Nephron (organoid): ENCODE measurements around the gene SORCS3.

Experiments
- H3K27ac Mint-ChIP-seq, 3 experiments: 2 replicates each; pipeline ENCODE4 v1.8.0; 2020; ENCODE audit warnings: mixed read lengths in 3 of 3, mild to moderate bottlenecking in 2 of 3, moderate library complexity in 1 of 3
- H3K27me3 Mint-ChIP-seq: 2 replicates; pipeline ENCODE4 v1.8.0; 2021; ENCODE audit warnings: low read depth, mild to moderate bottlenecking, moderate library complexity, mixed read lengths
- H3K36me3 Mint-ChIP-seq: 2 replicates; pipeline ENCODE4 v1.8.0; 2020; ENCODE audit warnings: low read depth, mixed read lengths
- H3K4me1 Mint-ChIP-seq: 2 replicates; pipeline ENCODE4 v1.8.0; 2020; ENCODE audit warnings: mixed read lengths
- H3K4me3 Mint-ChIP-seq, 3 experiments: 2 replicates each; pipeline ENCODE4 v1.8.0; 2020; ENCODE audit warnings: mild to moderate bottlenecking in 3 of 3, mixed read lengths in 3 of 3, moderate library complexity in 2 of 3
- H3K9me3 Mint-ChIP-seq: 2 replicates; pipeline ENCODE4 v1.8.0; 2020; ENCODE audit warnings: mixed read lengths
- TF ChIP-seq, protein P1 (sequence below), 3 experiments: fragments of 200-600 bp; sonication (generic); IDR thresholded peaks; one replicate each; pipeline ENCODE4 v1.5.0; 2021; ENCODE audit warnings: antibody characterized with exemption in 3 of 3; ENCODE audit not compliant: unreplicated experiment in 3 of 3

Gene SORCS3

DNA sequence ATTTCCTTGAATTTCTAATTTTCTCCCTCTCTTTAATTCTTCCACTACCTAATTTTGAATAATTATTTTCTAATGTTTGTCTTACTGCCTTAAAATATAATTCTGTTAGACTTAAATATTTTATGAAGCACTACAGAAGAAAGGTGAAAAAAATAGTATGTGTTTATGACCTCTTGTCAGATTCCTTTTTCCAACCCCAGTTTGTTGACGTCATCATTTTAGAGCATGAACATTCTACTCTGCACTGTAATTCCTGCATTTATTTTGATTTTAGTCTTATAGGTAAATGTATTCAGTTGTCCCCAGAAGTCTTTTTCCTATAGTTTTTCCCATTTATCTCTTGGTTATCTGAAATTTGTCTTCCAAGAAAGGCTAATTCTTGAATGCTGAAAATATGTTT is 468.1 kb downstream of the SORCS3 start:
- no peaks in the 10 kb centered on the region for H3K4me1 Mint-ChIP-seq
- no peaks in the 10 kb centered on the region for H3K27me3 Mint-ChIP-seq
- peaks cover 3% of the 10 kb centered on the region for H3K9me3 Mint-ChIP-seq
- H3K4me3 Mint-ChIP-seq: no peak overlapping the region
- TF ChIP-seq, protein P1, sequence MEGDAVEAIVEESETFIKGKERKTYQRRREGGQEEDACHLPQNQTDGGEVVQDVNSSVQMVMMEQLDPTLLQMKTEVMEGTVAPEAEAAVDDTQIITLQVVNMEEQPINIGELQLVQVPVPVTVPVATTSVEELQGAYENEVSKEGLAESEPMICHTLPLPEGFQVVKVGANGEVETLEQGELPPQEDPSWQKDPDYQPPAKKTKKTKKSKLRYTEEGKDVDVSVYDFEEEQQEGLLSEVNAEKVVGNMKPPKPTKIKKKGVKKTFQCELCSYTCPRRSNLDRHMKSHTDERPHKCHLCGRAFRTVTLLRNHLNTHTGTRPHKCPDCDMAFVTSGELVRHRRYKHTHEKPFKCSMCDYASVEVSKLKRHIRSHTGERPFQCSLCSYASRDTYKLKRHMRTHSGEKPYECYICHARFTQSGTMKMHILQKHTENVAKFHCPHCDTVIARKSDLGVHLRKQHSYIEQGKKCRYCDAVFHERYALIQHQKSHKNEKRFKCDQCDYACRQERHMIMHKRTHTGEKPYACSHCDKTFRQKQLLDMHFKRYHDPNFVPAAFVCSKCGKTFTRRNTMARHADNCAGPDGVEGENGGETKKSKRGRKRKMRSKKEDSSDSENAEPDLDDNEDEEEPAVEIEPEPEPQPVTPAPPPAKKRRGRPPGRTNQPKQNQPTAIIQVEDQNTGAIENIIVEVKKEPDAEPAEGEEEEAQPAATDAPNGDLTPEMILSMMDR (IDR thresholded peaks at IDR 0.05; ENCODE audit: unreplicated experiment in 3 of 3): no peak
- H3K27ac Mint-ChIP-seq: no peak overlapping the region
- H3K36me3 Mint-ChIP-seq: no peaks in the 10 kb centered on the region

DNA sequence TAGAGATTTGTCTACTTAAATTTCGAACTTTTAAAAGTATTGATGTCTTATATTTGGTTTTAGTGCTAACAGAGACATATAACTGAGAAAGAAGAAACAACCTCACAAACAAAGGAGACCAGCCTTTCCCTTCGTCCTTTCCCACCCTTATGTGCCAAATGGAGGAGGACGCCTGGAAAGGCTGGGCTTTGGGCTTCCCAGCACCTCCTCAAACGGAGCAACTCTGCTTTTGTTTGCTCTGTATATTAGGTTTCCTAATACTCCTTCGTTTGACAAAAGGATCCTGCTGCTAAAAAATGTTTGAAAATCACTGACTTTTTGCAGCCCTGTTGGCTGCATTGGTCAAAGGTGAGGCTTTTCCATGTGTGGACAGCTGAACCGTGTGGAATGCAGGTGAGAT is 471.8 kb downstream of the SORCS3 start:
- Mint-ChIP-seq H3K4me3 (no peak overlapping the region), H3K27ac (no peak overlapping the region), H3K27me3 (no peaks in the 10 kb centered on the region), H3K4me1 (no peaks in the 10 kb centered on the region), H3K9me3 (peaks cover 6% of the 10 kb centered on the region), H3K36me3 (no peaks in the 10 kb centered on the region)
- TF ChIP-seq, protein P1 (IDR thresholded peaks at IDR 0.05; ENCODE audit: unreplicated experiment in 3 of 3): no peak

DNA sequence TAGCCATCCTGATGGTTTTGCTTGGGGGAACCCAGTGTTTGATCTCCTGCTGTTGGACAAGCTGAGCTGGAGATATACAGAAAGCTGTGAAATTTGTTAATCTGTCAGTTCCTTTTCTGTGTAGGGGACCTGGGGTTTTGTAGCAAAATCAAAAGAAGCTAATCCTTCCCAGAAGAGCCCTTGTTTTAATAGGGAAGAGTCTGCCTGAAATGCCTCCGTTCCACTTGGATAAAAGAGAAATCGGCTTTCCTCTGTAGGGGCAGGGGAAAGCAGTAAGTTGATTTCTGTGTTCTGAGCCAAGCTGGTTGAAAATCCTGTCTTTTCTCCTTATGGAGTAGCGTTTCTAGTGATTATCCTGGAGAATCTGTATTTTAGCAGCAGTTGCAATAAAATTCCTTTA is 472.6 kb downstream of the SORCS3 start:
- no peak overlapping the region for H3K4me3 Mint-ChIP-seq
- no peaks in the 10 kb centered on the region for H3K4me1 Mint-ChIP-seq
- TF ChIP-seq, protein P1 (IDR thresholded peaks at IDR 0.05; ENCODE audit: unreplicated experiment in 3 of 3): no peak
- H3K9me3 Mint-ChIP-seq: peaks cover 11% of the 10 kb centered on the region
- no peak overlapping the region for H3K27ac Mint-ChIP-seq
- H3K36me3 Mint-ChIP-seq: no peaks in the 10 kb centered on the region
- peaks cover 4% of the 10 kb centered on the region for H3K27me3 Mint-ChIP-seq

DNA sequence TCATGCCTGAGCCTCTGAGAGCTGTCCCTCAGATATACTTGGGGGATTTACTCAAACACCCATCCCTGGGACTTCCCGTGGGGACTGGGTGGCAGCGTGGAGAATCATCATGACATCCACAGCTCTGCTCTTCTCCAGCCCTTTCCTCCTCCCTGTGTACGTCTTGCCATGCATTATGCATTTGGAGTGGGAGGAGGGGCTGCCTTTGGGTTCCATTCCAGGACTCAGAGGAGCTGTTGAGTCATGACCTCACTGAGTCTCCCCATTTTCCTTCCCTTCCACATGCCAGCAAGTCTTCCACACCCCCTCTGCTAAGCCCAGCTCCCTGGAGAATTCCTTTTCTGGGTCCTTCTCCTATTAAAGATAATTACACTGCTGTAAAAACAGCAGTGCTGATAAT is 480.7 kb downstream of the SORCS3 start:
- H3K4me1 Mint-ChIP-seq: no peaks in the 10 kb centered on the region
- no peaks in the 10 kb centered on the region for H3K36me3 Mint-ChIP-seq
- peaks cover 6% of the 10 kb centered on the region for H3K27me3 Mint-ChIP-seq
- TF ChIP-seq, protein P1 (IDR thresholded peaks at IDR 0.05; ENCODE audit: unreplicated experiment in 3 of 3): no peak
- peaks cover 9% of the 10 kb centered on the region for H3K9me3 Mint-ChIP-seq
- H3K27ac Mint-ChIP-seq: no peak overlapping the region
- no peak overlapping the region for H3K4me3 Mint-ChIP-seq

DNA sequence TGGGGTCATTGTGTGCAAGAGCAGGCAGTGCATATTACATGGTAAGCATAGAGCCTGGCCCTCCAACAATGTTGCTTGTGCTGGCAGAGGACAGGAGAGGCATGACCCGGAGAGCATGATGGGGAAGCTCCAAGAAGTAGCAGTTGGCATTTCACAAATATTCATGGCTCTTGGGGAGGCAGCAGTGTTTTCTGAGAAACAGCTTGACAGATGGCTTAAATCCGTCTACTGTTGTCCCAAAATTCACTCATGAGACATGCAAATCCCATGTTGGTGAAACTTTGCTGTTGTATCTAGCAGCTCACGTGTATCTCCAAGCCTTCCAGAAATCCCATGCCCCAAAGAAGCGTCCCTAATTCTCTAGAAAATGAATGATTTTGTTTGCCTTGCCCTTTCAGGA is 487.0 kb downstream of the SORCS3 start:
- Mint-ChIP-seq H3K4me3 (no peak overlapping the region), H3K4me1 (no peaks in the 10 kb centered on the region), H3K27ac (no peak overlapping the region), H3K27me3 (peaks cover 8% of the 10 kb centered on the region), H3K36me3 (no peaks in the 10 kb centered on the region), H3K9me3 (no peaks in the 10 kb centered on the region)
- TF ChIP-seq, protein P1 (IDR thresholded peaks at IDR 0.05; ENCODE audit: unreplicated experiment in 3 of 3): no peak

DNA sequence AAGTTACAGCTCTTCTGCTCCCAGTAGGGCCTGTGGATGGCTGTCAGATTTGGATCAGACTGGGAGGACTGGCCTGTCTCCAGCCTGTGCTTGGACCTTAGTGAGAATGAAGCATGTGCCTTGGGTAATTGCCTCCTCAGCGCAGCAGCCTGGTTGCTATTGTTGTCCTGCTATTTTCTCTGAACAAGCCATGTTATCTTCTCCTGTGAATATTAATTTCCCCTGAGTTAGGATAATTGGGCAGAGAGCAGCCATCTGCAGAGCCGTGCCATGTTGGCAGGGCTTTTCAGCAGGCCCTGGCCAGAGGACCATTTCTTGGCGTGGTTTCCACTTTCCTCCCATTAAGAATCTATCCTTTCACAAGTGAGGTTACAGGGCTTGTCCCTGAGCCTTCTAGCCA is 497.3 kb downstream of the SORCS3 start:
- TF ChIP-seq, protein P1 (IDR thresholded peaks at IDR 0.05; ENCODE audit: unreplicated experiment in 3 of 3): no peak
- Mint-ChIP-seq H3K36me3 (no peaks in the 10 kb centered on the region), H3K9me3 (no peaks in the 10 kb centered on the region), H3K4me1 (peaks cover 10% of the 10 kb centered on the region), H3K27me3 (peaks cover 9% of the 10 kb centered on the region), H3K4me3 (no peak overlapping the region), H3K27ac (no peak overlapping the region)
